ENCODE measurements around the gene PSMF1.

DNA sequence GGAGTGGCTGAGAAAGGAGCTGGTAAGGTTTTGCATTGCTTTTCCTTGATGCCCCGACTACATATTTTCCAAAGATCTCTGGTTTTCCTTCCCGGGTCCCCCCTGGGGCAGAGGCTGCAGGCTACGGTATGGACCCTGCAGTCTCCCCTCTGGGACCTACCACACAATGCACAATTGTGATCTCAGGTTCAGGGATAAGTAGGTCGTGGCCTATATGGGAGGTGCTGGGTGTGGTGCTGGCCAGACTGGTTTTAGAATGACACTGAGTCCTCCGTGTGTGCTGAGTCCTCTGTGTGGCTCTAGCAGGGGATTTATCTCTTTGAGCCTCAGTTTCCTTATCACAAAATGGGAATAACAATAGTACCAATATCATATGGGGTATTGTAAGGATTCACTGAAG, 85.2 kb downstream of the PSMF1 start:
- TF ChIP-seq, protein P1, sequence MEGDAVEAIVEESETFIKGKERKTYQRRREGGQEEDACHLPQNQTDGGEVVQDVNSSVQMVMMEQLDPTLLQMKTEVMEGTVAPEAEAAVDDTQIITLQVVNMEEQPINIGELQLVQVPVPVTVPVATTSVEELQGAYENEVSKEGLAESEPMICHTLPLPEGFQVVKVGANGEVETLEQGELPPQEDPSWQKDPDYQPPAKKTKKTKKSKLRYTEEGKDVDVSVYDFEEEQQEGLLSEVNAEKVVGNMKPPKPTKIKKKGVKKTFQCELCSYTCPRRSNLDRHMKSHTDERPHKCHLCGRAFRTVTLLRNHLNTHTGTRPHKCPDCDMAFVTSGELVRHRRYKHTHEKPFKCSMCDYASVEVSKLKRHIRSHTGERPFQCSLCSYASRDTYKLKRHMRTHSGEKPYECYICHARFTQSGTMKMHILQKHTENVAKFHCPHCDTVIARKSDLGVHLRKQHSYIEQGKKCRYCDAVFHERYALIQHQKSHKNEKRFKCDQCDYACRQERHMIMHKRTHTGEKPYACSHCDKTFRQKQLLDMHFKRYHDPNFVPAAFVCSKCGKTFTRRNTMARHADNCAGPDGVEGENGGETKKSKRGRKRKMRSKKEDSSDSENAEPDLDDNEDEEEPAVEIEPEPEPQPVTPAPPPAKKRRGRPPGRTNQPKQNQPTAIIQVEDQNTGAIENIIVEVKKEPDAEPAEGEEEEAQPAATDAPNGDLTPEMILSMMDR (IDR thresholded peaks at IDR 0.05) = no peak
- no peak for TF ChIP-seq POLR2A (IDR thresholded peaks at IDR 0.05)
